GM21737 (cell line): ENCODE results near the gene FTO.

Experiments
- ATAC-seq: cut with Tn5 transposase; IDR thresholded peaks from one replicate; pipeline ENCODE4 v1.9.1; 2021; ENCODE audit warnings: mild to moderate bottlenecking, moderate library complexity; ENCODE audit not compliant: unreplicated experiment

The FTO gene

GRCh38 chr16:54068212-54068611 is 364.3 kb downstream of the FTO start:
- no peak for ATAC-seq

- no peak for ATAC-seq
Measured at GRCh38 chr16:54069601-54070239, 365.8 kb downstream of the FTO start.

GRCh38 chr16:54070789-54071343 is 366.9 kb downstream of the FTO start:
- ATAC-seq = no peak

- no peak for ATAC-seq
Measured at GRCh38 chr16:54071514-54071913, 367.6 kb downstream of the FTO start.

GRCh38 chr16:54072237-54072636 is 368.3 kb downstream of the FTO start:
- no peak for ATAC-seq

- ATAC-seq = no peak
Measured at GRCh38 chr16:54073356-54073755, 369.4 kb downstream of the FTO start.

- no peak for ATAC-seq
Measured at GRCh38 chr16:54075446-54075845, 371.5 kb downstream of the FTO start.

- ATAC-seq = no peak
Measured at GRCh38 chr16:54076006-54076504, 372.1 kb downstream of the FTO start.

- no peak for ATAC-seq
Measured at GRCh38 chr16:54077050-54077821, 373.3 kb downstream of the FTO start.

- ATAC-seq = no peak
Measured at GRCh38 chr16:54080524-54081008, 376.6 kb downstream of the FTO start.

- no peak for ATAC-seq
Measured at GRCh38 chr16:54086791-54087190, 382.8 kb downstream of the FTO start.

- ATAC-seq = no peak
Measured at GRCh38 chr16:54090602-54091001, 386.6 kb downstream of the FTO start.

- ATAC-seq = no peak
Measured at GRCh38 chr16:54093281-54093680, 389.3 kb downstream of the FTO start.

- no peak for ATAC-seq
Measured at GRCh38 chr16:54094641-54095040, 390.7 kb downstream of the FTO start.

- no peak for ATAC-seq
Measured at GRCh38 chr16:54096607-54097006, 392.7 kb downstream of the FTO start.

- ATAC-seq = no peak
Measured at GRCh38 chr16:54097774-54098173, 393.8 kb downstream of the FTO start.

- ATAC-seq = no peak
Measured at GRCh38 chr16:54098247-54098646, 394.3 kb downstream of the FTO start.

GRCh38 chr16:54099627-54100026 is 395.7 kb downstream of the FTO start:
- no peak for ATAC-seq

- no peak for ATAC-seq
Measured at GRCh38 chr16:54102888-54103866, 399.2 kb downstream of the FTO start.

GRCh38 chr16:54106057-54106456 is 402.1 kb downstream of the FTO start:
- no peak for ATAC-seq
